ENCODE measurements around the gene LCN10. TPM values are rescaled to one million over a fixed set of nuclear protein-coding genes. Genes with fewer than 3 reads are reported as not detected.

Gene LCN10
- total and polyA plus RNA-seq, 7 donors: 1.2 to 9.2 (median 2.1) TPM

DNA sequence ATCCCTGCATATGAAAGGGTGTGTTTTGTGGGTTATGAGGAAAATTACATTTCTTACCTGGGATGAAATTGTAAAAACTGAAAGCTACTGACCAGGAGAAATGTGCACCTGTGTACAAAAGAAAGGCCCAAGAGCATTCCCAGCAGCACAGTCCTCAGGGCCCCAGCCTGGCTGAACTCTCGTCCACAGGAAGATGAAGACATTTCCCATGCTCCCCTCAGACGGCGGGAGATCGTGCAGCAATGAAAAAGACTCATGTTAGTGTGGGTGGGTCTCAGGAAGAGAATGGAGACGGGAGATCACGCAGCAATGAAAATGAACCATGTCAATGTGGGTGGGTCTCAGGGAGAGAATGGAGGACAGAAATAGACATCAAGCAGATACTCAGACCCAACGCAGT lies 34.2 kb upstream of the LCN10 start:
- intact Hi-C loops (cut with DNase I): no loop called here
- Histone ChIP-seq H3K4me3 (no peak overlapping the region), H3K27ac (no peak overlapping the region), H3K9me3 (peaks cover 0 to 4% (median 2%) of the 10 kb centered on the region in 4 donors), H3K4me1 (no peaks in the 10 kb centered on the region), H3K27me3 (no peaks in the 10 kb centered on the region), H3K36me3 (no peaks in the 10 kb centered on the region)
- 48 to 59% methylated on average over 7 of the region's 7 CpGs for WGBS, 2 donors
- no peak for DNase-seq
- TF ChIP-seq POLR2A (IDR thresholded peaks at IDR 0.05) (no peak), EP300 (IDR thresholded peaks at IDR 0.05) (no peak), POLR2AphosphoS5 (IDR thresholded peaks at IDR 0.05) (no peak)
- TF ChIP-seq, protein P1, sequence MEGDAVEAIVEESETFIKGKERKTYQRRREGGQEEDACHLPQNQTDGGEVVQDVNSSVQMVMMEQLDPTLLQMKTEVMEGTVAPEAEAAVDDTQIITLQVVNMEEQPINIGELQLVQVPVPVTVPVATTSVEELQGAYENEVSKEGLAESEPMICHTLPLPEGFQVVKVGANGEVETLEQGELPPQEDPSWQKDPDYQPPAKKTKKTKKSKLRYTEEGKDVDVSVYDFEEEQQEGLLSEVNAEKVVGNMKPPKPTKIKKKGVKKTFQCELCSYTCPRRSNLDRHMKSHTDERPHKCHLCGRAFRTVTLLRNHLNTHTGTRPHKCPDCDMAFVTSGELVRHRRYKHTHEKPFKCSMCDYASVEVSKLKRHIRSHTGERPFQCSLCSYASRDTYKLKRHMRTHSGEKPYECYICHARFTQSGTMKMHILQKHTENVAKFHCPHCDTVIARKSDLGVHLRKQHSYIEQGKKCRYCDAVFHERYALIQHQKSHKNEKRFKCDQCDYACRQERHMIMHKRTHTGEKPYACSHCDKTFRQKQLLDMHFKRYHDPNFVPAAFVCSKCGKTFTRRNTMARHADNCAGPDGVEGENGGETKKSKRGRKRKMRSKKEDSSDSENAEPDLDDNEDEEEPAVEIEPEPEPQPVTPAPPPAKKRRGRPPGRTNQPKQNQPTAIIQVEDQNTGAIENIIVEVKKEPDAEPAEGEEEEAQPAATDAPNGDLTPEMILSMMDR (IDR thresholded peaks at IDR 0.05): no peak

DNA sequence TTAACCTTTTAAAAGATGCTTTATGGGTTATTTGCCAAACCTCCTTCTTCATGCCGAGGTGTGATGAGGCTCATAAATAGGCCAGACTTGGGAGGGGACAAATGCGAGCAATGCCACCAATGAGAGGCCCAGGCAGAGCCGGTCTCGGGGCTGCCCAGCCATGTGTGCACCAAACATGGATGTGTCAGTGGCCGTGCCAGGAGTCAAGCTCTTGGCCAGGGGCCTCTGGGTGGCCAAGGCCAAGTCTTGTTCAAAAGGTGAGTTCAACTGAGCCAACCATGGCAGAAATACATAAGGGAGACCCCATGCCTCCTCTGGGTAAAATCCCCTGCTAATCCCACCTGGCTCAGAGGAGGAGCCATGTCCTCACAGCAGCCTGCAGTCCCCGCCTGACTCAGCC lies 32.5 kb upstream of the LCN10 start:
- WGBS, 2 donors: 76% methylated on average over 6 of the region's 6 CpGs
- Histone ChIP-seq H3K4me3 (no peak overlapping the region), H3K27me3 (no peaks in the 10 kb centered on the region), H3K9me3 (peaks cover 0 to 4% (median 2%) of the 10 kb centered on the region in 4 donors), H3K4me1 (no peaks in the 10 kb centered on the region), H3K27ac (no peak overlapping the region), H3K36me3 (no peaks in the 10 kb centered on the region)
- TF ChIP-seq POLR2AphosphoS5 (IDR thresholded peaks at IDR 0.05): no peak
- TF ChIP-seq, protein P1 (IDR thresholded peaks at IDR 0.05): no peak
- no peak for TF ChIP-seq EP300 (IDR thresholded peaks at IDR 0.05)
- no peak for TF ChIP-seq POLR2A (IDR thresholded peaks at IDR 0.05)
- intact Hi-C loops (cut with DNase I): no loop called here
- no peak for DNase-seq

DNA sequence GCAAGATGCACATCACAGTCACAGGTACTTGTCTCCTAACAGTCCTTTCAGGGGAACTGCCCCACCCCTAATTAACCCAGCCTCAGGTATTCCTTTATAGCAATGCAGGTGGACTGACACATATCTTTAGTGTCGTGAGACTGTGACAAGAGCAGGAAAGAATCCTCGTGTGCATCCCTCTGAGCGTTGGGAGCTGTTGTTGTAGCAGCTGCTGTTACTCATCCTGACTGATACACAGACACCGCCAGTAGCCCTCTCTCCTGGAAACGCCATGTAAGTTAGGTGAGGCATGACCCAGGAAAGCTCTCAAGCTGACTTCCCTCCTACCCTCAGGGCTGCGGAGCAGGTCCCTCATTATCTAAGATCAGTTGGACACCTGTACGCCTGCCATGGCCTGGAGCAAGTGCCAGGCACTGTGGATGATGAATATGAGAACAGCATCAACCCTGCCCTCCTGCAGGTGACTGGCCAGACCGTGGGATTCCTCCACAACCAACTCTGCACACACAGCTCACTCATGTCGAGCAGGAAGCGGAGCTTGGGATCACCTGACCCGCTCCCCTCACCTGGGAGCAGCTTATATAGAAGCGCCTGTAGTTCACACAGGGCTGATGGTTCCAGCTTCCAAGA lies 31.8 kb upstream of the LCN10 start:
- Histone ChIP-seq H3K9me3 (peaks cover 0 to 4% (median 2%) of the 10 kb centered on the region in 4 donors), H3K27ac (no peak overlapping the region), H3K4me1 (no peaks in the 10 kb centered on the region), H3K4me3 (no peak overlapping the region), H3K27me3 (no peaks in the 10 kb centered on the region), H3K36me3 (no peaks in the 10 kb centered on the region)
- TF ChIP-seq EP300 (IDR thresholded peaks at IDR 0.05) (no peak), POLR2AphosphoS5 (IDR thresholded peaks at IDR 0.05) (no peak), POLR2A (IDR thresholded peaks at IDR 0.05) (no peak)
- TF ChIP-seq, protein P1 (IDR thresholded peaks at IDR 0.05): no peak
- no peak for DNase-seq
- intact Hi-C loops (cut with DNase I): no loop called here
- 90% methylated on average over 12 of the region's 12 CpGs for WGBS, 2 donors

DNA sequence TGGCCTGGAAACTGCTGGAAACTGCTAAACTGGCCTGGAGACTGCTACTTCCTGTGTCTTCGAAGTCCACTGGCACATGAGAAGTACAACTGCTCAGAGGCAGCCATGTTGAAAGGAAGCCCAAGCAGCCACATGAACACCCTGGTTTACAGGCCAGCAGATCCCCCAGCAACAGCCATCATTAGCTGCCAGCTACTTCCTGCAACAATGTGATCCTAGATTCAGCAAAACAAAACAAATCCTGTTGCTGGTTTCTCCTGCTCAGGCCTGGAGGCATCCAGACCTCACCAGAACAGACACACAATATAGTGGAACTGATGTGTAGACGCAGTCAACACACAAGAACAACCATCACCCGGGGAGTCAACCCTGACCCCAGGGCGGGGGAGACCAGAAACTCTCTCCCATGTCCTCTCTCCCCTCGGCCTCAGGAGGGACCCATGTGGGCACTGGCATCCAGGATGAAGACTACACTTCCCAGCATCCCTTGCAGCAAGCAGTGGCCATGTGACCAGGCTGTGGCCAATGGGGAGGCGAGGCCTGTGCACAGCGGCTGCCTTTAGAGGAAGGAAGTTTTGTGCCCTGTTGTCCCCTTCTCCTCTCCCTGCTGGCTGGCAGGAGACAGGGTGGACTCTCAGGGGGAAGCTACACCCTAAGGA lies 30.8 kb upstream of the LCN10 start:
- TF ChIP-seq POLR2A (IDR thresholded peaks at IDR 0.05) (no peak), POLR2AphosphoS5 (IDR thresholded peaks at IDR 0.05) (no peak)
- TF ChIP-seq, protein P1 (IDR thresholded peaks at IDR 0.05): no peak
- H3K27me3 ChIP-seq: no peaks in the 10 kb centered on the region
- no peak overlapping the region for H3K4me3 ChIP-seq
- H3K4me1 ChIP-seq: no peaks in the 10 kb centered on the region
- DNase-seq: no peak
- no peaks in the 10 kb centered on the region for H3K36me3 ChIP-seq
- H3K27ac ChIP-seq: no peak overlapping the region
- H3K9me3 ChIP-seq: peaks cover 0 to 4% (median 2%) of the 10 kb centered on the region in 4 donors
- 81 to 89% methylated on average over 7 of the region's 7 CpGs for WGBS, 2 donors
- intact Hi-C loops (cut with DNase I): no loop called here
